C4-2B (cell line): ENCODE data around the gene ZC3H12C.

Experiments used
- CTCF ChIP-seq: fragments of 450-650 bp; conservative IDR thresholded peaks from 2 replicates; pipeline ENCODE4 v1.5.1; 2017; ENCODE audit warnings: mild to moderate bottlenecking
- ZFX ChIP-seq: fragments of 450-650 bp; IDR thresholded peaks from 2 replicates; pipeline ENCODE4 v1.6.1; 2017

DNA sequence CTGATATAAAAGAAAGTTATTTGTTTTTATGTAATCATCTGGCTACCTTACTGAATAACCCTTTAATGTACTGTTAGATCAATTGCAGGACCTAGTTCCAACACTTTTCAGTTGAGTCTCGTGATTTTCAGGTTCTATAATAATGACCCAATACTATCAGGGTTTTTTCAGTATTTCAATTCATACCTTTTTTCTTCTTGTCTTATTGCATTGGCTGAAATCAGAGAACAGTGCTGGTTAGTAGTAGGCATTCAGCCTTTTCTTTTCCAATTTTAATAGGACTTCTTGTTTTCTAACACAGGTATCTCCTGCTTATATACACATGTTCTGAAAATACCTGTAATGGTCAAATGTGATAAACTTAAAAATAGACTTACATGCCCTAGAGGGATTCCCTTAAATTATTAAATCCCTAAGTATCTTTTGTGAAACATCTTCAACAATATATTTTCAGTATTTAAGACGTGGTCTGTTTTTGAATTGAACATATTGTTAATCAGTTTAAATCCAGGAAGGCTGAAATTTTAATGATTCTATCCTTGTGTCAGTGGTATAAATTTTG is 13.6 kb downstream of the ZC3H12C start:
- TF ChIP-seq CTCF: no peak
- no peak for TF ChIP-seq ZFX
